Liver (tissue), 9 donors: ENCODE data around the gene TSPAN18. TPM values are rescaled to one million over a fixed set of nuclear protein-coding genes. Genes with fewer than 3 reads are reported as not detected.

Source experiments
- DNase-seq: peaks from one replicate; pipeline ENCODE4 v3.0.0-alpha.2; 2017; ENCODE audit warnings: low spot score
- H3K27ac ChIP-seq, 2 donors: one replicate each; pipeline ENCODE4 v1.7.0; 2013; ENCODE audit warnings: inconsistent platforms in 2 of 2, low read length in 2 of 2, control low read depth in 1 of 2, low read depth in 1 of 2, mild to moderate bottlenecking in 1 of 2
- H3K27me3 ChIP-seq, 4 donors: one replicate each; pipeline versions ENCODE4 v1.6.1 to v1.7.0; 2013; ENCODE audit warnings: low read length in 3 of 4, inconsistent platforms in 1 of 4, mild to moderate bottlenecking in 1 of 4, moderate library complexity in 1 of 4; ENCODE audit not compliant: control insufficient read depth in 4 of 4, insufficient read depth in 4 of 4
- H3K36me3 ChIP-seq, 4 donors: one replicate each; pipeline versions ENCODE4 v1.6.1 to v1.7.0; 2013; ENCODE audit warnings: low read length in 3 of 4, mild to moderate bottlenecking in 3 of 4, low read depth in 1 of 4, moderate library complexity in 1 of 4; ENCODE audit not compliant: control insufficient read depth in 4 of 4, insufficient read depth in 3 of 4
- H3K4me1 ChIP-seq, 4 donors: one replicate each; pipeline versions ENCODE4 v1.6.1 to v1.7.0; 2013; ENCODE audit warnings: low read length in 3 of 4, mild to moderate bottlenecking in 3 of 4, moderate library complexity in 1 of 4; ENCODE audit not compliant: control insufficient read depth in 4 of 4, insufficient read depth in 4 of 4
- H3K4me3 ChIP-seq, 3 donors: one replicate each; pipeline versions ENCODE4 v1.6.1 to v1.7.0; 2013; ENCODE audit warnings: low read length in 3 of 3, control low read depth in 1 of 3, low read depth in 1 of 3, mild to moderate bottlenecking in 1 of 3
- H3K9ac ChIP-seq, 2 donors: one replicate each; pipeline ENCODE4 v1.7.0; 2013; ENCODE audit warnings: low read length in 2 of 2, mild to moderate bottlenecking in 2 of 2, moderate library complexity in 2 of 2, control low read depth in 1 of 2, low read depth in 1 of 2
- H3K9me3 ChIP-seq, 4 donors: one replicate each; pipeline versions ENCODE4 v1.6.1 to v1.7.0; 2013; ENCODE audit warnings: low read length in 3 of 4; ENCODE audit not compliant: control insufficient read depth in 4 of 4
- ATF3 ChIP-seq: IDR thresholded peaks from 2 replicates; pipeline ENCODE4 v1.6.1; 2016; ENCODE audit warnings: antibody characterized with exemption
- CTCF ChIP-seq: fragments of 150-350 bp; IDR thresholded peaks from 2 replicates; pipeline ENCODE4 v1.5.1; 2017; ENCODE audit warnings: improper control_type of control experiment, low read depth, low read length; ENCODE audit not compliant: missing input control
- EGR1 ChIP-seq, 2 donors: IDR thresholded peaks; 2 replicates each; pipeline ENCODE4 v1.6.1; 2016 to 2018; ENCODE audit warnings: antibody characterized with exemption in 2 of 2, low read depth in 2 of 2
- GABPA ChIP-seq, 2 donors: IDR thresholded peaks in 1 of 2; conservative IDR thresholded peaks in 1 of 2; 2 replicates each; pipeline ENCODE4 v1.6.1; 2016; ENCODE audit warnings: antibody characterized with exemption in 2 of 2, mild to moderate bottlenecking in 1 of 2, moderate library complexity in 1 of 2
- HNF4G ChIP-seq: IDR thresholded peaks from 2 replicates; pipeline ENCODE4 v1.6.1; 2016; ENCODE audit warnings: antibody characterized with exemption
- MAX ChIP-seq: IDR thresholded peaks from 2 replicates; pipeline ENCODE4 v1.6.1; 2016; ENCODE audit warnings: antibody characterized with exemption
- RAD21 ChIP-seq, 2 donors: IDR thresholded peaks; 2 replicates each; pipeline ENCODE4 v1.6.1; 2016; ENCODE audit warnings: antibody characterized with exemption in 2 of 2, mild to moderate bottlenecking in 2 of 2
- REST ChIP-seq: IDR thresholded peaks from 2 replicates; pipeline ENCODE4 v1.6.1; 2016; ENCODE audit warnings: antibody characterized with exemption, mild to moderate bottlenecking
- RXRA ChIP-seq, 2 donors: IDR thresholded peaks; 2 replicates each; pipeline ENCODE4 v1.6.1; 2017 to 2018; ENCODE audit warnings: antibody characterized with exemption in 2 of 2, mild to moderate bottlenecking in 1 of 2
- SP1 ChIP-seq: IDR thresholded peaks from 2 replicates; pipeline ENCODE4 v1.6.1; 2018; ENCODE audit warnings: antibody characterized with exemption, mild to moderate bottlenecking
- TAF1 ChIP-seq: conservative IDR thresholded peaks from 2 replicates; pipeline ENCODE4 v1.6.1; 2016; ENCODE audit warnings: antibody characterized with exemption, mild to moderate bottlenecking
- YY1 ChIP-seq: IDR thresholded peaks from 2 replicates; pipeline ENCODE4 v1.6.1; 2016; ENCODE audit warnings: antibody characterized with exemption, mild to moderate bottlenecking
- WGBS: extraction: QIAGEN DNeasy Blood & Tissue Kit; methylation state at CpG from one replicate; pipeline ENCODE4 v1.1.7; 2013; 5-methylcytosine and 5-hydroxymethylcytosine counted together
- polyA plus RNA-seq, 2 donors: library from polyadenylated mRNA; stranded (reverse) in 1 of 2; unstranded in 1 of 2; fragments of 200-250 nt in 1 of 2; fragments of >200 nt in 1 of 2; fragmentation: Nextera tagmentation in 1 of 2; extraction: Ambion mirVana in 1 of 2; gene quantifications; one replicate each; pipeline versions ENCODE4 v1.2.1 to v1.2.3, GENCODE V29; 2013 to 2015
- total RNA-seq, 2 donors: library from RNA; depleted of rRNA; stranded (reverse); fragments of >200 nt; gene quantifications; one replicate each; pipeline ENCODE4 v1.2.3, GENCODE V29; 2014
- donor health status: healthy.
- donor health status: healthy.
- donor health status: healthy.
- donor health status: healthy.
- donor health status: healthy.

TSPAN18 gene
- total and polyA plus RNA-seq, 4 donors: 1.2 to 5.0 (median 2.8) TPM

- no peak for DNase-seq
- Histone ChIP-seq H3K4me1 (no peaks in the 10 kb centered on the region), H3K9ac (no peak overlapping the region), H3K4me3 (no peak overlapping the region), H3K27ac (no peak overlapping the region), H3K27me3 (no peaks in the 10 kb centered on the region), H3K9me3 (no peaks in the 10 kb centered on the region), H3K36me3 (no peaks in the 10 kb centered on the region)
- TF ChIP-seq SP1 (no peak), RXRA (IDR thresholded peaks at IDR 0.05) (no peak), GABPA (IDR thresholded peaks at IDR 0.05 in 1 of 2, conservative IDR thresholded peaks at IDR 0.05 in 1 of 2) (no peak), HNF4G (no peak), RAD21 (IDR thresholded peaks at IDR 0.05) (no peak), ATF3 (no peak), MAX (no peak)
Observed at GRCh38 chr11:44802347-44802746, 75.6 kb downstream of the TSPAN18 start.

GRCh38 chr11:44803009-44803408 is 76.2 kb downstream of the TSPAN18 start:
- Histone ChIP-seq H3K36me3 (no peaks in the 10 kb centered on the region), H3K27ac (no peak overlapping the region), H3K27me3 (no peaks in the 10 kb centered on the region), H3K4me3 (no peak overlapping the region), H3K9me3 (no peaks in the 10 kb centered on the region), H3K9ac (no peak overlapping the region), H3K4me1 (no peaks in the 10 kb centered on the region)
- DNase-seq: no peak
- 65% methylated on average over 3 of the region's 3 CpGs for WGBS
- TF ChIP-seq YY1: no peak

- Histone ChIP-seq H3K4me1 (no peaks in the 10 kb centered on the region), H3K9ac (no peak overlapping the region)
Observed at GRCh38 chr11:44804449-44805437, 78.0 kb downstream of the TSPAN18 start.

More at GRCh38 chr11:44804449-44805437, 78.0 kb downstream of the TSPAN18 start:
- H3K36me3 ChIP-seq: no peaks in the 10 kb centered on the region
- peaks cover 0 to 4% (median 0%) of the 10 kb centered on the region in 4 donors for H3K27me3 ChIP-seq
- TF ChIP-seq MAX (no peak), CTCF (no peak), TAF1 (no peak), REST (no peak), EGR1 (IDR thresholded peaks at IDR 0.05; ENCODE audit: low read depth in 2 of 2) (no peak)
- 69% methylated on average over 14 of the region's 14 CpGs for WGBS
- no peaks in the 10 kb centered on the region for H3K9me3 ChIP-seq
- no peak for DNase-seq
- H3K4me3 ChIP-seq: no peak overlapping the region
- no peak overlapping the region for H3K27ac ChIP-seq
